IPS-15b (cell line): Measurements from ENCODE around the gene NCOA4.
A peak's percentile ranks its signal among the peaks of the same experiment; 100 is the strongest.
"Not testable (repeated sequence)": the region's sequence is repeated elsewhere in the genome, so short reads cannot be mapped to it uniquely, and the experiment has no call there.

Experiments used
- H3K27me3 ChIP-seq: one replicate; pipeline ENCODE4 v1.6.1; 2013; ENCODE audit warnings: low read length; ENCODE audit not compliant: control insufficient read depth, insufficient read depth
- H3K36me3 ChIP-seq: one replicate; pipeline ENCODE4 v1.6.1; 2013; ENCODE audit warnings: low read length; ENCODE audit not compliant: control insufficient read depth, insufficient read depth
- H3K4me1 ChIP-seq: one replicate; pipeline ENCODE4 v1.6.1; 2013; ENCODE audit warnings: mild to moderate bottlenecking, low read length; ENCODE audit not compliant: control insufficient read depth, insufficient read depth
- H3K4me3 ChIP-seq: one replicate; pipeline ENCODE4 v1.5.1; 2013; ENCODE audit warnings: low read depth, low read length
- H3K9ac ChIP-seq: one replicate; pipeline ENCODE4 v1.6.1; 2013; ENCODE audit warnings: low read depth, mild to moderate bottlenecking, low read length
- H3K9me3 ChIP-seq: one replicate; pipeline ENCODE4 v1.6.1; 2013; ENCODE audit warnings: mild to moderate bottlenecking, low read length; ENCODE audit not compliant: control insufficient read depth, insufficient read depth

Gene NCOA4

GRCh38 chr10:45997994-45998763 is 32.2 kb downstream of the NCOA4 start:
- Histone ChIP-seq H3K9me3 (no peaks in the 10 kb centered on the region), H3K4me3 (no peak overlapping the region), H3K27me3 (no peaks in the 10 kb centered on the region), H3K9ac (no peak overlapping the region), H3K36me3 (peaks cover 8% of the 10 kb centered on the region), H3K4me1 (peaks cover 24% of the 10 kb centered on the region)

- Histone ChIP-seq H3K27me3 (no peaks in the 10 kb centered on the region), H3K4me1 (peaks cover 24% of the 10 kb centered on the region), H3K9me3 (no peaks in the 10 kb centered on the region), H3K4me3 (no peak overlapping the region), H3K9ac (no peak overlapping the region), H3K36me3 (peaks cover 7% of the 10 kb centered on the region)
These were observed 32.9 kb downstream of the NCOA4 start for GRCh38 chr10:45997557-45997956.

DNA sequence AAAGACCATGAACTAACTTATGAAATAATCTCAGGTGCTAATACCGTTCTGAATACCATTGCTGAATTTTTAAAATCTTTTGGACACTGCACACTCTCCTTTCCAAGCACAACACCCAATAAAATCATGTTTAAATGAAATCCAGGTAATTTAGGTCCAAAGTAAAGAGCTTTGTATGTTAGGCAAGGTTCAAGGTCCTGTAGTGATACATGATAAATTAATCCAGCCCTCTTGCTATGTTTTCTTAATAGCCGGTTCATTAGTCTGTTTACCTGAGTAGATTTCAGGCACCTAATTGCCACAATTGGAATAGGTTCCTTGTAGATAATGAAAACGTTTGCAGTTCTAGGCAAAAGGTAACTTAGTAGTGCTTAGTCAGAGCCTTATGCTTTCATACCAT is 44.8 kb downstream of the NCOA4 start:
- H3K4me3 ChIP-seq, H3K36me3 ChIP-seq, H3K4me1 ChIP-seq, H3K9ac ChIP-seq, H3K9me3 ChIP-seq, H3K27me3 ChIP-seq: not testable (repeated sequence)

DNA sequence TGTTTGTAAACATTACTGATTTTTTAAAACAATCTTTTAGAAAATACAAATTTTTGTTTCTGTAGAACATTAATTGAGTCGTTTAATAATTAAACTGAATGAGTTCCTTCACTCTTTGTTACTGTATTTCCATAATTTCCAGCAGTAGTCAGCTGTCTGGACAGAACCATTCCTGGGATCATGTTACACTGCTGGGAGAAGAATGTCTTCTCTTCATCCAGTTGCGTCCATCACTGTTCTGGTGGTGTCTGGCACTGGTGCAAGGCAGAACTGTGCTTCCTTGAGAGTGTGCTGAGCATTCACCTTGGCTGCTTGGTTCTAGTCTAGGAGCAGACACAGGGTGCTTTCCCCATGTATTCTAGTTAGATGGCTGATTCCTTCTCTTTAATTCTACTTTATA is 46.0 kb downstream of the NCOA4 start:
- not testable (repeated sequence) for H3K4me1 ChIP-seq, H3K9ac ChIP-seq, H3K4me3 ChIP-seq, H3K36me3 ChIP-seq, H3K9me3 ChIP-seq, H3K27me3 ChIP-seq

- H3K36me3 ChIP-seq, H3K4me1 ChIP-seq, H3K9me3 ChIP-seq: not testable (repeated sequence)
These were observed 46.8 kb downstream of the NCOA4 start for GRCh38 chr10:45983538-45984186.

DNA sequence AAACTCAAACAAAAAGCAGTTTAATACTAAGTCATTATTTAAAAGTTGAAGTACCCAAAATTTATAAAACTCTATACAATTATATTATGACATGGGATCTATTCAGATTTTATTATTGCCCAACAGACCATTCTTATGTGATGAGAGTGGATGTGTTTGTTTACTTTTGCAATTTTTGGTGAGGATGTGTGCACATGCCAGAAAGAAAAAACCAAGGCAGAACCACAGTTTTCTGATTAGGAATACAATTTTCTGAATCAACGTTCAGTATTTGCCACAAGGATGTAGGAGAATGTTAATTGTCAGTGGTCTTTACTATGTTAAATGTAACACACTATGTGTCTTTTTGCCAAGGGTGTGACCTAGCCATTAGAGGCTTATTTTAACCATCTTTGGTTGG is 49.1 kb downstream of the NCOA4 start:
- H3K9ac ChIP-seq, H3K36me3 ChIP-seq, H3K4me3 ChIP-seq, H3K9me3 ChIP-seq, H3K27me3 ChIP-seq, H3K4me1 ChIP-seq: not testable (repeated sequence)

More at GRCh38 chr10:45983538-45984186, 46.8 kb downstream of the NCOA4 start:
- not testable (repeated sequence) for H3K27me3 ChIP-seq, H3K9ac ChIP-seq, H3K4me3 ChIP-seq

DNA sequence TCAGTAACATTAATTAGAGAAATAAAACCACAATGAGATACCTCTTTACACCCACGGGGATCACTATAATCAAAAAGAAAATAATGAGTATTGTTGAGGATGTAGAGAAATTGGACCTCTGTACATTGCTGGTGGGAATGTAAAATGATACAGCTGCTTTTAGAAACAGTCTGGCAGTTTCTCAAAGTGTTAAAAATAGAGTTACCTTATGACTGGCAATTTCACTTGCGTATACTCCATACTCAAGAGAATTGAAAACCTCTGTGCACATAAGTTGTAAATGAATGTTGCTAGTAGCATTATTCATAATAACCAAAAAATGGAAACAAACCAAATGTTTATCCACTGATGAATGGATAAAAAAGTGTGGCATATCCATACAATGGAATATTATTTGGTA is 51.9 kb downstream of the NCOA4 start:
- H3K9me3 ChIP-seq, H3K9ac ChIP-seq, H3K4me1 ChIP-seq, H3K4me3 ChIP-seq, H3K36me3 ChIP-seq, H3K27me3 ChIP-seq: not testable (repeated sequence)

- H3K36me3 ChIP-seq, H3K4me1 ChIP-seq, H3K9me3 ChIP-seq, H3K27me3 ChIP-seq, H3K9ac ChIP-seq: not testable (repeated sequence)
- H3K4me3 ChIP-seq = peak overlapping the region; percentile 30
These were observed 56.4 kb downstream of the NCOA4 start for GRCh38 chr10:45974041-45974440.

DNA sequence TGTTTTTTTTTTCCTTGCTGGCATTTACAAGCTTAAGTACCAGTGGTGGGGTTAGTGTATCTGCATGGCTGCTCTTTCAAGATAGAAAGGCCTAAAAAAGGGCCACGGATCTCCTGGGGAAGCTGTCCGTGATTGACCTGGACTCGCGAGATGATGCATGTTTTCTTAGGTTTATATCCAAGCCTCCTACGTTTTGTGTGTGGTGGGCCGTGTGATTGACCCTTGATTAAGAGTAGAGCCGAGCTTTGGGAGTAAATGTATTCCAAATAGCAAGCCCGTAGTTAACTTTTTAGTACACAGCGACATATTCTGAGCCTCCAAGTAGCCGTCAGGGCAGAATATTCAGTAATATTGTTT is 57.6 kb downstream of the NCOA4 start:
- peak overlapping the region; percentile 75 for H3K4me3 ChIP-seq
- H3K36me3 ChIP-seq, H3K27me3 ChIP-seq, H3K9me3 ChIP-seq, H3K4me1 ChIP-seq: not testable (repeated sequence)
- peak overlapping the region; percentile 81 for H3K9ac ChIP-seq

GRCh38 chr10:45972106-45972812 is 58.2 kb downstream of the NCOA4 start, which contains the start of gene TIMM23:
Gene TIMM23 (plus strand): TSS chr10:45972489. CDS start chr10:45972625, 136 bp downstream.
- not testable (repeated sequence) for H3K9me3 ChIP-seq, H3K4me1 ChIP-seq, H3K36me3 ChIP-seq, H3K27me3 ChIP-seq
- Histone ChIP-seq H3K9ac (peak within 1 kb of the TSS; percentile 81), H3K4me3 (peak within 1 kb of the TSS; percentile 75)

DNA sequence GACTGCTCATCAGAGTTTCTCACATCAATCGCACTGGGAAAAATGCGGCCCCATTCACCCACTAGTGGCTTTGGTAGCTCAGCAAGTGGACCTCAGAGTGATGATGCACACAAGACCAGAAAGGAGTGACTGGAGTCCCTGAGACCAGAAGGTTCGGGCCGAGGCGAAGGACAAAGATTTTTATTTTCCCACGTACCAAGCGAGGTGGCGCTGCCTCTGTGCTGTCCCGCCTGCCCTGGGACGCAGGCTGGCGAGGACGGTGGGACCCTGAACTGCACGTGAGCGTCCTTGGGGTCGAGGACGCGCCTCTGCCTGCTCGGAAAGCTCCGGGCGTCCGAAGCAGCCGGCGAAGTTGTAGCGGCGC is 58.7 kb downstream of the NCOA4 start:
- H3K36me3 ChIP-seq, H3K4me1 ChIP-seq, H3K9ac ChIP-seq, H3K9me3 ChIP-seq, H3K27me3 ChIP-seq: not testable (repeated sequence)
- H3K4me3 ChIP-seq = peak overlapping the region; percentile 75

DNA sequence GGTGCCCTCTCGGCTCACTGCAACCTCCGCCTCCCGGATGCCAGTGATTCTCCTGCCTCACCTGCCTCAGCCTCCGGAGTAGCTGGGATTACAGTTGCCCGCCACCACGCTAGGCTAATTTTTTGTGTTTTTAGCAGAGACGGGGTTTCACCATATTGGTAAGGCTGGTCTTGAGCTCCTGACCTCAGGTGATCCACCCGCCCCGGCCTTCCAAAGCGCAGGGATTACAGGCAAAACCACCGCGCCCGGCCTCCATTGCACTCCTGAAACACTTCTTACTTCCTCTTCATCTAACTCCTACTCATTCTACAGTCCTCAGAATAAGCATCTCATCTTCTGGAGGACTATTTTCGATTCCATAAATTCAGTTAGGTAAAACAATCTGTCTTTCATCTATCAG is 59.4 kb downstream of the NCOA4 start:
- H3K27me3 ChIP-seq, H3K9ac ChIP-seq, H3K36me3 ChIP-seq, H3K4me1 ChIP-seq, H3K9me3 ChIP-seq: not testable (repeated sequence)
- peak overlapping the region; percentile 75 for H3K4me3 ChIP-seq
